ENCODE measurements around the gene MYRF.

Gene MYRF

GRCh38 chr11:61815790-61816735 is 63.6 kb downstream of the MYRF start:
- Histone ChIP-seq H3K36me3 (ENCODE audit: insufficient read depth, low read length) (peaks cover 47% of the 10 kb centered on the region), H3K27ac (ENCODE audit: low read length) (peak overlapping the region; percentile 86), H3K79me2 (ENCODE audit: insufficient read depth, low read length) (peaks cover 56% of the 10 kb centered on the region), H3K9me3 (ENCODE audit: insufficient read depth, low read length, severe bottlenecking) (no peaks in the 10 kb centered on the region), H4K20me1 (ENCODE audit: insufficient read depth, low read length) (peaks cover 24% of the 10 kb centered on the region), H3K27me3 (ENCODE audit: insufficient read depth, low read length, poor library complexity) (no peaks in the 10 kb centered on the region), H2AFZ (ENCODE audit: low read depth, low read length) (peak overlapping the region; percentile 70), H3K9ac (ENCODE audit: low read depth, low read length) (peak overlapping the region; percentile 96), H3K4me3 (ENCODE audit: low read depth in 1 of 2, low read length in 2 of 2) (peak overlapping the region; percentile 52 to 74), H3K4me2 (ENCODE audit: insufficient read depth, low read length) (peak overlapping the region; percentile 83), H3K4me1 (ENCODE audit: insufficient read depth, low read length) (peaks cover 28% of the 10 kb centered on the region)
- no peak for TF ChIP-seq EZH2 (IDR thresholded peaks at IDR 0.05; ENCODE audit: borderline replicate concordance, low read depth, low read length, severe bottlenecking)
- TF ChIP-seq CTCF (IDR thresholded peaks at IDR 0.05; ENCODE audit: borderline replicate concordance, extremely low read depth, low read length, poor library complexity, severe bottlenecking), result peak; percentile 30
- peak; percentile 76 for DNase-seq
- ATAC-seq (ENCODE audit: insufficient read depth, low read depth), result peak; percentile 56

- peak within 1 kb of the TSS; percentile 96 for H3K9ac ChIP-seq (ENCODE audit: low read depth, low read length)
- H4K20me1 ChIP-seq (ENCODE audit: insufficient read depth, low read length), result peaks cover 23% of the 10 kb centered on the region
- H2AFZ ChIP-seq (ENCODE audit: low read depth, low read length), result peak within 1 kb of the TSS; percentile 77
- H3K4me3 ChIP-seq (ENCODE audit: low read depth in 1 of 2, low read length in 2 of 2), result peak within 1 kb of the TSS; percentile 52 to 74
- H3K9me3 ChIP-seq (ENCODE audit: insufficient read depth, low read length, severe bottlenecking), result no peaks in the 10 kb centered on the region
- H3K4me1 ChIP-seq (ENCODE audit: insufficient read depth, low read length), result peaks cover 28% of the 10 kb centered on the region
- H3K27ac ChIP-seq (ENCODE audit: low read length), result peak within 1 kb of the TSS; percentile 86
- TF ChIP-seq CTCF (IDR thresholded peaks at IDR 0.05; ENCODE audit: borderline replicate concordance, extremely low read depth, low read length, poor library complexity, severe bottlenecking) (peak; percentile 75), EZH2 (IDR thresholded peaks at IDR 0.05; ENCODE audit: borderline replicate concordance, low read depth, low read length, severe bottlenecking) (no peak)
- peaks cover 39% of the 10 kb centered on the region for H3K36me3 ChIP-seq (ENCODE audit: insufficient read depth, low read length)
- ATAC-seq (ENCODE audit: insufficient read depth, low read depth) (peak; percentile 79), DNase-seq (peak; percentile 97)
- no peaks in the 10 kb centered on the region for H3K27me3 ChIP-seq (ENCODE audit: insufficient read depth, low read length, poor library complexity)
- H3K79me2 ChIP-seq (ENCODE audit: insufficient read depth, low read length), result peaks cover 51% of the 10 kb centered on the region
- H3K4me2 ChIP-seq (ENCODE audit: insufficient read depth, low read length), result peak within 1 kb of the TSS; percentile 83
Observed at GRCh38 chr11:61816736-61817455, 64.5 kb downstream of the MYRF start, which contains the start of gene FADS1. FADS1 (minus strand) TSS chr11:61817003; CDS start chr11:61816929, 74 bp downstream.

GRCh38 chr11:61817471-61818202 is 65.2 kb downstream of the MYRF start:
- Histone ChIP-seq H3K4me3 (ENCODE audit: low read depth in 1 of 2, low read length in 2 of 2) (peak overlapping the region; percentile 37 to 74; a peak in 3 of 4 replicates), H3K4me1 (ENCODE audit: insufficient read depth, low read length) (peaks cover 28% of the 10 kb centered on the region), H3K36me3 (ENCODE audit: insufficient read depth, low read length) (peaks cover 32% of the 10 kb centered on the region), H3K9ac (ENCODE audit: low read depth, low read length) (peak overlapping the region; percentile 96), H3K4me2 (ENCODE audit: insufficient read depth, low read length) (peak overlapping the region; percentile 83), H3K27ac (ENCODE audit: low read length) (peak overlapping the region; percentile 84), H2AFZ (ENCODE audit: low read depth, low read length) (peak overlapping the region; percentile 77), H3K9me3 (ENCODE audit: insufficient read depth, low read length, severe bottlenecking) (no peaks in the 10 kb centered on the region), H3K27me3 (ENCODE audit: insufficient read depth, low read length, poor library complexity) (no peaks in the 10 kb centered on the region), H4K20me1 (ENCODE audit: insufficient read depth, low read length) (peaks cover 15% of the 10 kb centered on the region), H3K79me2 (ENCODE audit: insufficient read depth, low read length) (peaks cover 44% of the 10 kb centered on the region)
- ATAC-seq (ENCODE audit: insufficient read depth, low read depth) (no peak), DNase-seq (no peak)
- no peak for TF ChIP-seq CTCF (IDR thresholded peaks at IDR 0.05; ENCODE audit: borderline replicate concordance, extremely low read depth, low read length, poor library complexity, severe bottlenecking)
- TF ChIP-seq EZH2 (IDR thresholded peaks at IDR 0.05; ENCODE audit: borderline replicate concordance, low read depth, low read length, severe bottlenecking), result no peak

Measured in DND-41 (cell line).